ENCODE results near the gene GNG11.

The GNG11 gene

GRCh38 chr7:93927585-93927984, 6.0 kb downstream of the GNG11 start:
- TF ChIP-seq, protein P1, sequence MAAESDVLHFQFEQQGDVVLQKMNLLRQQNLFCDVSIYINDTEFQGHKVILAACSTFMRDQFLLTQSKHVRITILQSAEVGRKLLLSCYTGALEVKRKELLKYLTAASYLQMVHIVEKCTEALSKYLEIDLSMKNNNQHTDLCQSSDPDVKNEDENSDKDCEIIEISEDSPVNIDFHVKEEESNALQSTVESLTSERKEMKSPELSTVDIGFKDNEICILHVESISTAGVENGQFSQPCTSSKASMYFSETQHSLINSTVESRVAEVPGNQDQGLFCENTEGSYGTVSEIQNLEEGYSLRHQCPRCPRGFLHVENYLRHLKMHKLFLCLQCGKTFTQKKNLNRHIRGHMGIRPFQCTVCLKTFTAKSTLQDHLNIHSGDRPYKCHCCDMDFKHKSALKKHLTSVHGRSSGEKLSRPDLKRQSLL (tag by site-specific recombination; IDR thresholded peaks at IDR 0.05) = no peak
- no peak for TF ChIP-seq ZNF768 (tag by site-specific recombination; IDR thresholded peaks at IDR 0.05)
- no peak for TF ChIP-seq TCF7L2 (IDR thresholded peaks at IDR 0.05; ENCODE audit: borderline replicate concordance, low read depth, low read length)
- TF ChIP-seq ZNF530 (tag by site-specific recombination; IDR thresholded peaks at IDR 0.05; ENCODE audit: low read depth) = no peak
- TF ChIP-seq ZNF214 (tag by site-specific recombination; IDR thresholded peaks at IDR 0.05; ENCODE audit: borderline replicate concordance) = no peak
- TF ChIP-seq ZNF350 (tag by site-specific recombination; IDR thresholded peaks at IDR 0.05) = no peak
- POLR2A ChIA-PET = no interaction called here
- no peak overlapping the region for H3K27ac ChIP-seq (ENCODE audit: extremely low read depth, low read depth, low read length)
- peaks cover 0 to 3% of the 10 kb centered on the region in 2 experiments; a peak in 1 of 3 replicates for H3K36me3 ChIP-seq (ENCODE audit: control insufficient read depth in 2 of 2, insufficient read depth in 1 of 2, low read length in 2 of 2)
- H3K4me1 ChIP-seq (ENCODE audit: control insufficient read depth, insufficient read depth, low read length) = peaks cover 7% of the 10 kb centered on the region
- H3K4me3 ChIP-seq (ENCODE audit: low read depth, low read length) = no peak overlapping the region
- H3K9me3 ChIP-seq (ENCODE audit: control insufficient read depth, insufficient read depth, low read depth, low read length) = no peaks in the 10 kb centered on the region
- CTCF ChIA-PET = interaction anchor here (0.5 to 1.2 kb wide), 2 partner anchors 25 to 167 kb away, joined by 3 read pairs; no protein-coding TSS in a partner anchor

- Histone ChIP-seq H3K4me1 (ENCODE audit: control insufficient read depth, insufficient read depth, low read length) (no peaks in the 10 kb centered on the region), H3K27ac (ENCODE audit: extremely low read depth, low read depth, low read length) (no peak overlapping the region), H3K9me3 (ENCODE audit: control insufficient read depth, insufficient read depth, low read depth, low read length) (no peaks in the 10 kb centered on the region), H3K4me3 (ENCODE audit: low read depth, low read length) (no peak overlapping the region), H3K36me3 (ENCODE audit: control insufficient read depth in 2 of 2, insufficient read depth in 1 of 2, low read length in 2 of 2) (no peaks in the 10 kb centered on the region)
- ChIA-PET CTCF (no interaction called here), POLR2A (interaction anchor here (1.1 kb wide), 1 partner anchor 42 kb away, joined by 3 read pairs; the partner anchor contains the start of gene TFPI2)
- TF ChIP-seq ZNF274 (IDR thresholded peaks at IDR 0.05; ENCODE audit: low read length) (no peak), ZNF274 (tag by site-specific recombination; IDR thresholded peaks at IDR 0.05; ENCODE audit: borderline replicate concordance) (no peak), ZNF426 (tag by site-specific recombination; IDR thresholded peaks at IDR 0.05) (no peak), ZNF146 (tag by site-specific recombination; IDR thresholded peaks at IDR 0.05) (no peak), ZNF324 (tag by site-specific recombination; IDR thresholded peaks at IDR 0.05) (no peak), ZNF529 (tag by site-specific recombination; IDR thresholded peaks at IDR 0.05; ENCODE audit: insufficient replicate concordance) (no peak), GFI1B (tag by site-specific recombination; IDR thresholded peaks at IDR 0.05) (no peak), SALL2 (tag by site-specific recombination; IDR thresholded peaks at IDR 0.05; ENCODE audit: borderline replicate concordance) (no peak), ZNF76 (tag by site-specific recombination; IDR thresholded peaks at IDR 0.05; ENCODE audit: borderline replicate concordance, low read depth) (no peak), ZNF214 (tag by site-specific recombination; IDR thresholded peaks at IDR 0.05; ENCODE audit: borderline replicate concordance) (no peak), ZNF792 (tag by site-specific recombination; IDR thresholded peaks at IDR 0.05) (no peak)
Observed at GRCh38 chr7:93931655-93932054, 10.1 kb downstream of the GNG11 start.

DNA sequence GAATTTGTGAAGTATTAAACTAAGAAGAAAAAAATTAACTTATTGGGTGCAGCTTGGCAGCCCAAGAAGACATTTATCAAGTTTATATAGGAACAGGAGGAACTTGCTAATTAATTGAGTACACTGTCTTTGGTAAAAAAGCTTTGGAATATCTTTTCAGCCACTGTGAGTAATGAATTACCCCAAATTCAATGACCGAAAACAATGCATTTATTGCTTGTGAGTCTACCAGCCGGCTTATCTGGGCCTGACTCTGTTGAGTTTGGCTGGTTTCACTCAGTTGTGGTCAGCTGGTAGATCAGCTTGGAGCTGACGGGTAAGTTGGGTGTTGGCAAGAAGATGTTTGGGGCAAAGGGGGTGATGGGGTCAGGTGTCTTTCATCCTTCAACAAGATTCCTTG, 11.6 kb downstream of the GNG11 start:
- CTCF ChIA-PET = interaction anchor here (0.6 kb wide), 1 partner anchor 135 kb away, joined by 4 read pairs; no protein-coding TSS in a partner anchor
- TF ChIP-seq ZNF664 (tag by site-specific recombination; IDR thresholded peaks at IDR 0.05) (no peak), ZNF510 (tag by site-specific recombination; IDR thresholded peaks at IDR 0.05; ENCODE audit: insufficient replicate concordance) (no peak), KLF9 (tag by site-specific recombination; IDR thresholded peaks at IDR 0.05; ENCODE audit: low read depth) (no peak), ZNF548 (tag by site-specific recombination; IDR thresholded peaks at IDR 0.05) (no peak), ZNF561 (tag by site-specific recombination; IDR thresholded peaks at IDR 0.05; ENCODE audit: borderline replicate concordance) (no peak), ZNF701 (tag by site-specific recombination; IDR thresholded peaks at IDR 0.05) (no peak), ZNF658 (tag by site-specific recombination; IDR thresholded peaks at IDR 0.05) (no peak), ZNF394 (tag by site-specific recombination; IDR thresholded peaks at IDR 0.05; ENCODE audit: borderline replicate concordance) (no peak), ZNF670 (tag by site-specific recombination; IDR thresholded peaks at IDR 0.05; ENCODE audit: low read depth) (no peak), ELK4 (IDR thresholded peaks at IDR 0.05; ENCODE audit: borderline replicate concordance, low read depth, low read length) (no peak), ZBTB20 (tag by site-specific recombination; IDR thresholded peaks at IDR 0.05) (no peak)
- TF ChIP-seq, protein P2, sequence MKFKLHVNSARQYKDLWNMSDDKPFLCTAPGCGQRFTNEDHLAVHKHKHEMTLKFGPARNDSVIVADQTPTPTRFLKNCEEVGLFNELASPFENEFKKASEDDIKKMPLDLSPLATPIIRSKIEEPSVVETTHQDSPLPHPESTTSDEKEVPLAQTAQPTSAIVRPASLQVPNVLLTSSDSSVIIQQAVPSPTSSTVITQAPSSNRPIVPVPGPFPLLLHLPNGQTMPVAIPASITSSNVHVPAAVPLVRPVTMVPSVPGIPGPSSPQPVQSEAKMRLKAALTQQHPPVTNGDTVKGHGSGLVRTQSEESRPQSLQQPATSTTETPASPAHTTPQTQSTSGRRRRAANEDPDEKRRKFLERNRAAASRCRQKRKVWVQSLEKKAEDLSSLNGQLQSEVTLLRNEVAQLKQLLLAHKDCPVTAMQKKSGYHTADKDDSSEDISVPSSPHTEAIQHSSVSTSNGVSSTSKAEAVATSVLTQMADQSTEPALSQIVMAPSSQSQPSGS (tag by site-specific recombination; IDR thresholded peaks at IDR 0.05; ENCODE audit: low read depth) = no peak
- no peak overlapping the region for H3K4me3 ChIP-seq (ENCODE audit: low read depth, low read length)

More for the DNA sequence above, 11.6 kb downstream of the GNG11 start:
- POLR2A ChIA-PET = no interaction called here
- Histone ChIP-seq H3K9me3 (ENCODE audit: control insufficient read depth, insufficient read depth, low read depth, low read length) (no peaks in the 10 kb centered on the region), H3K4me1 (ENCODE audit: control insufficient read depth, insufficient read depth, low read length) (no peaks in the 10 kb centered on the region), H3K27ac (ENCODE audit: extremely low read depth, low read depth, low read length) (no peak overlapping the region), H3K36me3 (ENCODE audit: control insufficient read depth in 2 of 2, insufficient read depth in 1 of 2, low read length in 2 of 2) (no peaks in the 10 kb centered on the region)
